Measurements from ENCODE around the gene NCAPD3. TPM values are rescaled to one million over a fixed set of nuclear protein-coding genes. Genes with fewer than 3 reads are reported as not detected.

NCAPD3 gene
- total and polyA plus RNA-seq, 9 of the 15 experiments (the other 6 are each of a cell fraction or from before 2014, with no cell fraction given) = 23.6 to 80.6 (median 58.6) TPM

GRCh38 chr11:134143801-134144200, 80.0 kb downstream of the NCAPD3 start:
- Histone ChIP-seq H3K27ac (ENCODE audit: extremely low read depth, low read depth, low read length) (no peak overlapping the region), H3K9ac (ENCODE audit: insufficient read depth in 1 of 2, low read depth in 2 of 2, low read length in 2 of 2) (no peak overlapping the region), H3K9me3 (replicated peaks; ENCODE audit: control insufficient read depth, insufficient read depth, low read depth, low read length) (no peaks in the 10 kb centered on the region), H3K4me3 (no peak overlapping the region), H3K27me3 (ENCODE audit: control insufficient read depth in 2 of 2, insufficient read depth in 2 of 2, low read length in 2 of 2) (peaks cover 0 to 15% of the 10 kb centered on the region in 2 experiments; a peak in 3 of 5 replicates), H3K79me2 (ENCODE audit: control insufficient read depth, insufficient read depth, low read length) (no peaks in the 10 kb centered on the region), H4K20me1 (replicated peaks; ENCODE audit: control insufficient read depth, insufficient read depth, low read length) (no peaks in the 10 kb centered on the region), H3K9me1 (ENCODE audit: control insufficient read depth, insufficient read depth, low read length) (no peaks in the 10 kb centered on the region), H3K4me1 (replicated peaks in 1 of 2; ENCODE audit: control insufficient read depth in 2 of 2, insufficient read depth in 2 of 2, low read length in 2 of 2) (no peaks in the 10 kb centered on the region), H3K4me2 (ENCODE audit: insufficient read depth, low read length) (no peak overlapping the region), H2AFZ (ENCODE audit: low read depth, low read length) (no peak overlapping the region), H3K36me3 (ENCODE audit: control insufficient read depth, insufficient read depth, low read length) (no peaks in the 10 kb centered on the region)
- TF ChIP-seq GABPA (tag; conservative IDR thresholded peaks at IDR 0.05; ENCODE audit: low read depth) = no peak
- no peak for TF ChIP-seq CBX5 (IDR thresholded peaks at IDR 0.05; ENCODE audit: borderline replicate concordance, low read depth)
- no peak for TF ChIP-seq CBFA2T2 (conservative IDR thresholded peaks at IDR 0.05)
- no peak for TF ChIP-seq ARID1B (IDR thresholded peaks at IDR 0.05)
- no peak for TF ChIP-seq HDAC8 (tag; IDR thresholded peaks at IDR 0.05)
- no peak for DNase-seq (ENCODE audit: extremely low read depth in 1 of 4, low spot score in 3 of 4)
- ChIA-PET CTCF (ENCODE audit: low intra/inter-chr PET ratio) (no interaction called here), POLR2A (no interaction called here)
- BruUV-seq (replicated peaks) = no TSS peak
- ATAC-seq = no peak
- WGBS (ENCODE audit: insufficient coverage, low coverage, missing lambda C conversion rate) = 5% methylated on average over 3 of the region's 3 CpGs
- FAIRE-seq = no peak
- intact Hi-C loops (cut with micrococcal nuclease) = no loop called here
- in situ Hi-C loops (cut with MboI) = loop anchor here (5.0 to 10.0 kb wide), 2 partner anchors 86 to 219 kb away; no protein-coding TSS in a partner anchor

DNA sequence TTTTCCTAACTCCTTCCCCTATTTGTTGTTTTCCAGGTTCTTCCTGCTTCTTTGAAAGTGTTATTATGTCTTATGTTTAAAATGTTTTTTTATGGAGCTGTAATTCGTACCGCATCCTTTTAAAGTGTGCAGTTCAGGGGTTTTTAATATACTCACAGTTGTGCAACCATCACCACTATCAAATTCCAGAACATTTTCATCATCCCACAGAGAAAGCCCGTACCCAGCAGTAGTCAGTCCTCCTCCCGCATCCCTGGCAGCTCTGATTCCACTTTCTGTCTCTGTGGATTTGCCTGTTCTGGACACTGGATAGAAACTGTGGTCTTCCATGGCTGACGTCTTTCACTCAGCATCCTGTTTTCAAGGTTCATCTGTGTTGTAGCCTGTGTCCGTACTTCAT, 81.2 kb downstream of the NCAPD3 start:
- Histone ChIP-seq H3K4me2 (ENCODE audit: insufficient read depth, low read length) (no peak overlapping the region), H3K9ac (ENCODE audit: insufficient read depth in 1 of 2, low read depth in 2 of 2, low read length in 2 of 2) (no peak overlapping the region), H3K9me1 (ENCODE audit: control insufficient read depth, insufficient read depth, low read length) (no peaks in the 10 kb centered on the region), H3K36me3 (ENCODE audit: control insufficient read depth, insufficient read depth, low read length) (no peaks in the 10 kb centered on the region), H3K4me1 (replicated peaks in 1 of 2; ENCODE audit: control insufficient read depth in 2 of 2, insufficient read depth in 2 of 2, low read length in 2 of 2) (no peaks in the 10 kb centered on the region), H2AFZ (ENCODE audit: low read depth, low read length) (no peak overlapping the region), H3K4me3 (no peak overlapping the region), H3K27me3 (ENCODE audit: control insufficient read depth in 2 of 2, insufficient read depth in 2 of 2, low read length in 2 of 2) (peaks cover 0 to 15% of the 10 kb centered on the region in 2 experiments; a peak in 3 of 5 replicates), H3K27ac (ENCODE audit: extremely low read depth, low read depth, low read length) (no peak overlapping the region), H3K9me3 (replicated peaks; ENCODE audit: control insufficient read depth, insufficient read depth, low read depth, low read length) (no peaks in the 10 kb centered on the region), H4K20me1 (replicated peaks; ENCODE audit: control insufficient read depth, insufficient read depth, low read length) (no peaks in the 10 kb centered on the region), H3K79me2 (ENCODE audit: control insufficient read depth, insufficient read depth, low read length) (no peaks in the 10 kb centered on the region)
- ChIA-PET CTCF (ENCODE audit: low intra/inter-chr PET ratio) (interaction anchor here (0.5 kb wide), 1 partner anchor 123 kb away, joined by 3 read pairs; no protein-coding TSS in a partner anchor), POLR2A (interaction anchor here (0.6 kb wide), 1 partner anchor 122 kb away, joined by 3 read pairs; no protein-coding TSS in a partner anchor)
- DNase-seq (ENCODE audit: extremely low read depth in 1 of 4, low spot score in 3 of 4) = no peak
- WGBS (ENCODE audit: insufficient coverage, low coverage, missing lambda C conversion rate) = 9% methylated on average over 6 of the region's 6 CpGs
- BruUV-seq (replicated peaks) = no TSS peak
- intact Hi-C loops (cut with micrococcal nuclease) (no loop called here), in situ Hi-C loops (cut with MboI) (loop anchor here (5.0 to 10.0 kb wide), 2 partner anchors 85 to 218 kb away; no protein-coding TSS in a partner anchor)
- no peak for FAIRE-seq
- no peak for ATAC-seq
- TF ChIP-seq LARP7 (IDR thresholded peaks at IDR 0.05) (no peak), ZBTB1 (CRISPR knock-in tag; IDR thresholded peaks at IDR 0.05; ENCODE audit: borderline replicate concordance, low read depth) (no peak), DMBX1 (CRISPR knock-in tag; IDR thresholded peaks at IDR 0.05; ENCODE audit: borderline replicate concordance) (no peak), ZNF561 (CRISPR knock-in tag; conservative IDR thresholded peaks at IDR 0.05) (no peak), JUNB (CRISPR knock-in tag; conservative IDR thresholded peaks at IDR 0.05) (no peak), KDM4B (IDR thresholded peaks at IDR 0.05; ENCODE audit: borderline replicate concordance in 2 of 2, low read depth in 1 of 2) (no peak)
- TF ChIP-seq, protein P1, sequence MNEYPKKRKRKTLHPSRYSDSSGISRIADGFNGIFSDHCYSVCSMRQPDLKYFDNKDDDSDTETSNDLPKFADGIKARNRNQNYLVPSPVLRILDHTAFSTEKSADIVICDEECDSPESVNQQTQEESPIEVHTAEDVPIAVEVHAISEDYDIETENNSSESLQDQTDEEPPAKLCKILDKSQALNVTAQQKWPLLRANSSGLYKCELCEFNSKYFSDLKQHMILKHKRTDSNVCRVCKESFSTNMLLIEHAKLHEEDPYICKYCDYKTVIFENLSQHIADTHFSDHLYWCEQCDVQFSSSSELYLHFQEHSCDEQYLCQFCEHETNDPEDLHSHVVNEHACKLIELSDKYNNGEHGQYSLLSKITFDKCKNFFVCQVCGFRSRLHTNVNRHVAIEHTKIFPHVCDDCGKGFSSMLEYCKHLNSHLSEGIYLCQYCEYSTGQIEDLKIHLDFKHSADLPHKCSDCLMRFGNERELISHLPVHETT (CRISPR knock-in tag; conservative IDR thresholded peaks at IDR 0.05 in 1 of 2, IDR thresholded peaks at IDR 0.05 in 1 of 2) = no peak
- TF ChIP-seq, protein P2, sequence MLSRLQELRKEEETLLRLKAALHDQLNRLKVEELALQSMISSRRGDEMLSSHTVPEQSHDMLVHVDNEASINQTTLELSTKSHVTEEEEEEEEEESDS (CRISPR knock-in tag; IDR thresholded peaks at IDR 0.05) = no peak
